T1000 (cell line): ENCODE data around the gene NES.
"Not testable (repeated sequence)": the region's sequence is repeated elsewhere in the genome, so short reads cannot be mapped to it uniquely, and the experiment has no call there.

ENCODE experiments used
- DNase-seq: peaks from one replicate; lab custom pipeline; 2025; ENCODE audit warnings: mixed read lengths; lab: John Stamatoyannopoulos, UW

Gene NES

DNA sequence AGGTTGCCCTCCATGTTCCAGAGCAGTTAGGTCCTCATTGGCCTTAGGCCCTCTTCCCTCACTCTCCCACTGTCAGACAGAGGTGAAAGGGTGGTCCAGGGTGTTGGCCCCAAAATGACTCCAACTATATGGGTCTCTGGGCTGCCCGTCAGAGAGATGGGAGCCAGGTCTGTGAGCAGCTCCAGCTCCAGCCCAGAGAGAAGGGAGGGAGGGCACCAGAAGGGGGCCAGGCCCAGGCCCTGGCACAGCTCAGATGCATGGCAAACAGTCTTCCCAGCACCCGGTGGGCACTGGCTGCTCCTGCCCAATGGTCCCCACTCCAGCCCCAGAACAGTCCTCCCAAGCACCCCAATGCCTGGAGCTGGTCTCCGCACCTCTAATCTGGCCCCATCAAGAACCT, 33.1 kb downstream of the NES start:
- no peak for DNase-seq

DNA sequence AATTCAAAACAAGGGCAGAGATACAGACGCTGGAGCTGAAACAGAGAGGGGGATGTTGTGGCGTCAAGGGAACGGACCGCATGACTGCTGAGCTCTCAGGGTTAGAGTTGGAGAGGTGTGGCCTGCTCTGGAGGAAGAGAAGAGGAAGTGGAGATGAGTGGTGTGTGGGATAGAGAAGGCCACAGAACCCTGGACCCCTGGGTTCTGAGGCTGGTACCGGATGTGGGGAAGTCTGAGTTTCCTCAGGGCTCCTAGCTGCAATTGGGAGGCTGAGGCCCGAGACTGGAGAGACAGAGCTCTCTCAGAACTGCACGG, 33.5 kb downstream of the NES start:
- DNase-seq, result no peak

- no peak for DNase-seq
Measured at GRCh38 chr1:156643049-156643777, 34.0 kb downstream of the NES start.

- DNase-seq, result no peak
Measured at GRCh38 chr1:156642265-156643048, 34.8 kb downstream of the NES start.

GRCh38 chr1:156641761-156642264, 35.4 kb downstream of the NES start, which contains the start of gene BCAN:
Gene BCAN (plus strand): TSS chr1:156642117. CDS start chr1:156646055, 3,938 bp downstream.
- DNase-seq, result no peak

DNA sequence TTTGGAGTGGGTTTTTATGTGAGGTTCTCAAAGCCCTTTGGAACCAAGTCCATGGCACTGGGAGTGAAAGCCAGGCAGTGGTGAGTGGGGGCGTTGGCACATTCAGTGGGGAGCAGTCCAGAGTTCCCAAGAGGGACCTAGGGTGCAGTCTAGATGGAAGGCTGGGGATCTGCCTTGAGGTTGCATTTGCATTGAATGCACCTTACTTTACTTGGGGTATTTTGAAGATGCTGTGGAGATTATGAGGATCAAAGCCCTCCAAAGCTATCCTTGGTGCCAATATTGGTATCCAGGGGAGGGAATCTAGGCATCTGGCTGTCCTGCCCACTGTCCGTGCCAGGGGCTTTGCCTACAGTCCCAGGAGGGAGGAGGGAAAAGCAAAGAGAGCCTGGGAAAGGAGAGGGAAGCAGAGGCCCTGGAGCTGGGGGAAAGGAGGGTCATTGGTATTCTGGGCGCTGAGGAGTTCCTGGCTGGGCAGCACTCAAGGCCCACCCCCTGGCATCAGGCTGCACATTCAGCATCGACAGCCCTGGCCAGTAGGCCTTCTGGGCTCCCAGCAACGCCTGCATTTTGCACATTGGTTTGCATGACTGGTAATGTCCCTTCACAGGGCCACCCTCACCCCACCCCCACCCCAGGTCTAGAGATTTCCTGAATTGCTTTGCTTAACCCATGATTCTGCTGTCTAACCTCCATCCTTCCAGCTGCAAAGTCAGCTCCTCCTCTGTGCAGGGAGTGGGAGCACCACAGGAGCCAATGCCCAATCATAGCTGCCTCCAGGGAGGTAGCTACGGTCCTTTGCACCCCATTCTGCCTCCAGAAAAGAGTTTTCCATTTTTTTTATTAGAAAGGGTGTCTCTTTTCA, 36.1 kb downstream of the NES start:
- no peak for DNase-seq

DNA sequence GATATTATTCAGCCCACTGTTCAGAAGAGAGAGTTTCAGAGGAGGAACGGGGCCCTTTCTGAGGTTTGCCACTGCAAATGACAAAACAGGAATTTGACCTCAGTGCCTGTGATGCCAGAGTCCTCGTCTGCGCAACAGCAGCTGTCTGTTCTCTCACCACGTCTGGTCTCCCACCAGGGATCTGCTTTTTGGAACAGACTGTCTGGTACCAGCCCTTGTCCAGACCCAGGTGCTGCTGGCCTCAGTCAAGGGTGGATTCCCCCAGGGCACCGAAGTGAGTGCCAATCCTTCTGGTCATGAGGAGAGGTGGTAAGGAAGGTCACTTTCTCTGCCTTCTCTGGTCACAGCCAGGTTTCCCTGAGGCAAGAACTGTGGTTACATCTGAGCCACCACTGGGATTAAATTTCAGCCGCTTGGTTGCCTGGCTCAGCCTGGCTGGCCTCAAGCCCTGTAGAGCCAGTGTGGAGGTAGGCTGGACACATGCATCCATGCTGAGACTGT, 37.6 kb downstream of the NES start:
- DNase-seq, result peak; percentile 28

- DNase-seq, result no peak
Measured at GRCh38 chr1:156638189-156638985, 38.8 kb downstream of the NES start.

DNA sequence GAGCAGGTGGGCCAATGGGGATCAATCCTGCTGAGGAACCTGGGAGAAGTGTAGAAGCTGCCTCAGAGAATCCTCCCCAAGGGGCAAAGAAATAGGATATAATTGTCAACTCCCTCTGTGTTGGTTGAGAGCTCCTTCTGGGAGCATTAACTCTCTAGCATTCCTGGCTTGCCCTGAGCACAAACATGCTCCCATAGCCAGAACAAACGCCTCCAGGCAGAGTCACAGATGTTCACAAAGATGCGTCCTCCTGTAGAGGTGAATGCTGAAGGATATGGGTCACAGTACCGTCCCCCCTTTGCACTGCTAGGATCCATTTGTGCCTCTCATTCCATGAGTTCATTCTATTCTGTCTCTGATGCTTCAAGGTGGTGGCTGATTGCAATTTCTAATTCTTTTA, 44.9 kb downstream of the NES start:
- no peak for DNase-seq

DNA sequence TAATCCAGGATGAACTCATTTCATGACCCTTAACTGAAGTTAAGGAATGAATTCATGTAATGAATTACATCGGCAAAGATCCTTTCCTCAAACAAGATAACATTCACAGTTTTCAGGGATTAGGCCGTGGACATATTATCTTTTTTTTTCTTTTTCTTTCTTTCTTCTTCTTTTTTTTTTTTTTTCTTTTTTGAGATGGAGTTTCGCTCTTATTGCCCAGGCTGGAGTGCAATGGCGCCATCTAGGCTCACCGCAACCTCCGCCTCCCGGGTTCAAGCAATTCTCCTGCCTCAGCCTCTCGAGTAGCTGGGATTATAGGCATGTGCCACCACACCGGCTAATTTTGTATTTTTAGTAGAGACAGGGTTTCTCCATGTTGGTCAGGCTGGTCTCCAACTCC, 46.1 kb downstream of the NES start:
- DNase-seq, result not testable (repeated sequence)

- no peak for DNase-seq
Measured at GRCh38 chr1:156629823-156630449, 47.3 kb downstream of the NES start.

GRCh38 chr1:156627313-156627880, 49.8 kb downstream of the NES start:
- peak; percentile 7 for DNase-seq

DNA sequence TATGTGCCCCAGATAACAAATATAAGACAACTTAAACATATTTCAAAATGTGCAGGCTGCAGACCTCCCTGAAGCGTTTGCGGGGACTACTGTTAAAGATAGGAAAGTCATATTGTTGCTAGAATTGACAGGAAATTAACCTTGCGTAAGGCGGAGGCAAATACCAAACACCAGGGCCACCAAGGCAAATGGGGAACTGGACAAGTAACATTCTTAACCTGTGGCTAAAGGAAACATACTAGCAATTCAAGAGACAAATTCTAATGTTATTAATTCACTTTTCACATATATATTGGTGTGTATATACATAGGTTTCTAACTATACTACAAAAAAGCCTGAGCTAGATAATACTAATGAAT, 51.1 kb downstream of the NES start:
- DNase-seq, result no peak

GRCh38 chr1:156625436-156626078, 51.6 kb downstream of the NES start:
- DNase-seq, result no peak

DNA sequence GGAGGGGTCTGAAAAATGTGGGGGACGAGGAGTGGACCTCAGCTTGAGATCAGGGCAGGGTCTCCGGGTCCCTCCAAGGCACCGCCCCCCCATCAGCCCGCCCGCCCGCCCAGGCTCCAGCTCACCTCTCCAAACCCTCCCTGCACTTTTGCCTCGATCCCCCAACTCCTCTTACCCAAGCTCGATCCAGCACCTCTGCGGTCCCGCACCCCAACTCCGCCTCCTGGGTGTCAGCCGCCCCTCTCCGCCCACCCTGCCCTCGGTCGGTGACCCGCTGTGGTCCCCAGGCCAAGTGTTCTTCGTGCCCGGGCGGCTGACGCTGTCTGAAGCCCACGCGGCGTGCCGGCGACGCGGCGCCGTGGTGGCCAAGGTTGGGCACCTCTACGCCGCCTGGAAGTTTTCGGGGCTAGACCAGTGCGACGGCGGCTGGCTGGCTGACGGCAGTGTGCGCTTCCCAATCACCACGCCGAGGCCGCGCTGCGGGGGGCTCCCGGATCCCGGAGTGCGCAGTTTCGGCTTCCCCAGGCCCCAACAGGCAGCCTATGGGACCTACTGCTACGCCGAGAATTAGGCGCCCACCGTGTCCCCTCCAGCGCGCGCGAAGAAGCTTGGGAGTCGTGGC, 52.3 kb downstream of the NES start:
- DNase-seq, result no peak

DNA sequence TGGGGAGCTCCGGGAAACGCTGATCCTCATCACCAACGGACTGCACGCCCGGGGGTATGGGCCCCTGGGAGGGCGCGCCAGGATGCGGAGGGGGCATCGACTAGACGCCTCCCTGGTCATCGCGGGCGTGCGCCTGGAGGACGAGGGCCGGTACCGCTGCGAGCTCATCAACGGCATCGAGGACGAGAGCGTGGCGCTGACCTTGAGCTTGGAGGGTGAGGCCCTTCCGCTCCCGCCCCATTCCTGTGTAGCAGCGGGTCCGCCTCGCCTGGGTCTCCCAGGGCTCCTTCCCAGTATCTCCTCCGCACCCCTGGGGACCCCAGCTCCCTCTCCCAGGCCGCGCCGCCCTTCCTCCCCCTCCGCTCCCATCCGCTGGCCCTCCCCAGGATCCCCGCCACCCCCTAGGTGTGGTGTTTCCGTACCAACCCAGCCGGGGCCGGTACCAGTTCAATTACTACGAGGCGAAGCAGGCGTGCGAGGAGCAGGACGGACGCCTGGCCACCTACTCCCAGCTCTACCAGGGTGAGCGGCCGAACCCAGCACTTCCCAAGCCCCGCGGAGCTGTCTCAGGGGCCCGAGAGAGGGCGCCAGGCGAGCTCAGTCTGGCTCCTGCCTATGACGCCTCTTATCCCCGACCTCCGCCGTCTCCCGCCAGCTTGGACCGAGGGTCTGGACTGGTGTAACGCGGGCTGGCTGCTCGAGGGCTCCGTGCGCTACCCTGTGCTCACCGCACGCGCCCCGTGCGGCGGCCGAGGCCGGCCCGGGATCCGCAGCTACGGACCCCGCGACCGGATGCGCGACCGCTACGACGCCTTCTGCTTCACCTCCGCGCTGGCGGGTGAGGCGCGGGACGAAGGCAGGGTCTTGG, 53.0 kb downstream of the NES start:
- no peak for DNase-seq

DNA sequence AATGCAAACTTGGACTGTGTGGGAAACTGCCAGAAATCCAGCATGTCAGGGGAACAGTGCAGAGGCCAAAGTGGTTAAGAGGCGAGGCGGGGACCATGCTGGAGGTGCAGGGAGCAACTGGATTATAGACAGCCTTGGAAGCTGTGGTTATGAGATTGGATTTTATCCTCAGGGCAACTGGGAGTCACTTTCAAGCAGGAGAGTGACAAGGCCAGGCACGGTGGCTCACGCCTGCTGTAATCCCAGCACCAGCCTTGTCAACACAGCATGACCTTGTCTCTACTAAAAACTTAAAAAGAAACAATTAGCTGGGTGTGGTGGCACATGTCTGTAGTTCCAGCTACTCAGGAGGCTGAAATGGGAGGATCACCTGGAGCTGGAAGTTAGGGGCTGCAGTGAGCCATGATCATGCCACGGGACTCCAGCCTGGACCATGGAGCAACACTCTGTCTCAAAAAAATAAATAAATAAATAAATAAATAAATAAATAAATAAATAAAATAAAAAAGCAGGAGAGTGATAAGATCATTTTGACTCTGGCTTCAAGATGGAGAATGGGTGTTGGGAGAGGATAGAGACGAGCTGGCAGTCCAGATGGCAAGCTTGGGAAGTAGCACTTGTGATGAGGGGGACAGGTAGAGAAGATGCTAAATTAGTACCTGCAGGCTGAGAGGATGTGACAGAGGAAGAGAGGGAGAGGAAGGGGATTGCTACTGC, 54.5 kb downstream of the NES start:
- no peak for DNase-seq

DNA sequence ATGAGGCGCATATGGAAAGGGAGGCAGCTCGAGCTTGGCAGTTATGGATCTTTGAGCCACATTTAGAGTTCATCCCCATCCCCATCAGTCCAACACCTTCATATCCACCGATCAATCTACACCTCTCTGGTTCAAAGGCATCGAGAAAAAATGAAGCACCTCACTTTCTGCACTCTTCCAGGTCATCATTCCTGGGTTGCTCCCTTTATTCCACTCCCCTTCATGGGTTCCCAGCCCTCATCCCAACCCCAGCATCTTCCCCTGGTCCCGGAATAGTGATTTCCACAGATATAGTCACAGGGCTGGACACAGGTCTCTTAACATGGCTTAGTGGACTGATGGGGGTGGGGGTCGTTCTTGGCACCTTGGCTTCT, 57.6 kb downstream of the NES start:
- no peak for DNase-seq
